Activated T-cell treated with anti-CD3 and anti-CD28 coated beads, Interleukin-2, amount 50 U/mL, for 72 hours (primary cell): ENCODE measurements around the gene UCK1. TPM values are rescaled to one million over a fixed set of nuclear protein-coding genes. Genes with fewer than 3 reads are reported as not detected.

Experiments
- ATAC-seq, 2 donors: fragments of 150-1000 bp; cut with Tn5 transposase; replicated peaks in 1 of 2; 2 replicates each; pipeline ENCODE4 v1.10.0; 2021; ENCODE audit warnings: moderate library complexity in 2 of 2, mild to moderate bottlenecking in 1 of 2
- DNase-seq, 2 donors: peaks; one replicate each; pipeline ENCODE4 v3.0.0; 2021 to 2022; ENCODE audit warnings: mixed read lengths in 1 of 2
- H3K27ac Mint-ChIP-seq: one replicate; pipeline ENCODE4 v1.8.0; 2022; ENCODE audit warnings: mild to moderate bottlenecking, moderate library complexity, mixed read lengths
- H3K27me3 Mint-ChIP-seq: one replicate; pipeline ENCODE4 v1.8.0; 2022; ENCODE audit warnings: low read depth, mixed read lengths
- H3K36me3 Mint-ChIP-seq, 2 donors: one replicate each; pipeline ENCODE4 v1.8.0; 2022; ENCODE audit warnings: mixed read lengths in 2 of 2, mild to moderate bottlenecking in 1 of 2; ENCODE audit not compliant: insufficient read depth in 2 of 2
- H3K4me1 Mint-ChIP-seq: one replicate; pipeline ENCODE4 v1.8.0; 2022; ENCODE audit warnings: low read depth, mixed read lengths
- H3K4me3 Mint-ChIP-seq, 2 donors: one replicate each; pipeline ENCODE4 v1.8.0; 2022; ENCODE audit warnings: mild to moderate bottlenecking in 2 of 2, mixed read lengths in 2 of 2, moderate library complexity in 2 of 2
- H3K9me3 Mint-ChIP-seq, 2 donors: one replicate each; pipeline ENCODE4 v1.8.0; 2022; ENCODE audit warnings: mixed read lengths in 2 of 2
- total RNA-seq, 2 donors: library from RNA; stranded (reverse); gene quantifications; one replicate each; pipeline ENCODE4 v1.2.3, GENCODE V29; 2022

UCK1 gene
- total RNA-seq, 2 donors from 2014 or later = 19.2 to 29.7 TPM

- Mint-ChIP-seq H3K27me3 (no peaks in the 10 kb centered on the region), H3K4me1 (no peaks in the 10 kb centered on the region), H3K27ac (no peak overlapping the region), H3K9me3 (no peaks in the 10 kb centered on the region), H3K36me3 (peaks cover 6 to 17% of the 10 kb centered on the region in 2 donors), H3K4me3 (no peak overlapping the region)
- no peak for DNase-seq
- ATAC-seq = no peak
Measured at GRCh38 chr9:131511416-131511815, 19.6 kb downstream of the UCK1 start.

GRCh38 chr9:131505012-131505411 lies 26.1 kb downstream of the UCK1 start:
- ATAC-seq = no peak
- Mint-ChIP-seq H3K4me1 (peaks cover 49% of the 10 kb centered on the region), H3K36me3 (peaks cover 14 to 15% of the 10 kb centered on the region in 2 donors), H3K4me3 (peak overlapping the region; percentile 23 to 54), H3K9me3 (no peaks in the 10 kb centered on the region), H3K27ac (no peak overlapping the region), H3K27me3 (no peaks in the 10 kb centered on the region)
- no peak for DNase-seq

- Mint-ChIP-seq H3K4me1 (peaks cover 61% of the 10 kb centered on the region), H3K27me3 (no peaks in the 10 kb centered on the region), H3K4me3 (peak overlapping the region; percentile 97 to 99), H3K9me3 (no peaks in the 10 kb centered on the region), H3K27ac (peak overlapping the region; percentile 92), H3K36me3 (peaks cover 8 to 15% of the 10 kb centered on the region in 2 donors)
- DNase-seq (peak; percentile 87 to 91), ATAC-seq (peak; percentile 62 to 67)
Measured at GRCh38 chr9:131503626-131504465, 27.2 kb downstream of the UCK1 start.

- DNase-seq (peak; percentile 91 to 94), ATAC-seq (peak; percentile 48 to 55)
- peak within 1 kb of the TSS; percentile 97 to 99 for H3K4me3 Mint-ChIP-seq
- no peaks in the 10 kb centered on the region for H3K9me3 Mint-ChIP-seq
- H3K27ac Mint-ChIP-seq = peak within 1 kb of the TSS; percentile 94
- H3K4me1 Mint-ChIP-seq = peaks cover 62% of the 10 kb centered on the region
- no peaks in the 10 kb centered on the region for H3K27me3 Mint-ChIP-seq
- peaks cover 8 to 15% of the 10 kb centered on the region in 2 donors for H3K36me3 Mint-ChIP-seq
Measured at GRCh38 chr9:131502781-131503625, 28.1 kb downstream of the UCK1 start, which contains the start of gene POMT1. Gene POMT1 (plus strand): TSS chr9:131502918. CDS start chr9:131504219, 1,301 bp downstream.

- ATAC-seq = peak; percentile 48 to 64
- Mint-ChIP-seq H3K27me3 (no peaks in the 10 kb centered on the region), H3K36me3 (peaks cover 8 to 14% of the 10 kb centered on the region in 2 donors), H3K9me3 (no peaks in the 10 kb centered on the region), H3K4me1 (peaks cover 62% of the 10 kb centered on the region), H3K4me3 (peak overlapping the region; percentile 91 to 99), H3K27ac (peak overlapping the region; percentile 94)
- DNase-seq = peak; percentile 74 to 87
Measured at GRCh38 chr9:131500939-131501541, 30.0 kb downstream of the UCK1 start.

GRCh38 chr9:131500377-131500776 lies 30.7 kb downstream of the UCK1 start:
- Mint-ChIP-seq H3K27ac (peak overlapping the region; percentile 94), H3K4me3 (peak overlapping the region; percentile 91 to 99), H3K4me1 (peaks cover 62% of the 10 kb centered on the region), H3K36me3 (peaks cover 8 to 14% of the 10 kb centered on the region in 2 donors), H3K27me3 (no peaks in the 10 kb centered on the region), H3K9me3 (no peaks in the 10 kb centered on the region)
- ATAC-seq (peak; percentile 67 to 71), DNase-seq (peak; percentile 85 to 89)

GRCh38 chr9:131499254-131499767 lies 31.8 kb downstream of the UCK1 start:
- Mint-ChIP-seq H3K27me3 (no peaks in the 10 kb centered on the region), H3K4me1 (peaks cover 55% of the 10 kb centered on the region), H3K27ac (peak overlapping the region; percentile 78), H3K4me3 (peak overlapping the region in 1 of 2 donors; percentile 58), H3K36me3 (peaks cover 9 to 11% of the 10 kb centered on the region in 2 donors), H3K9me3 (no peaks in the 10 kb centered on the region)
- no peak for DNase-seq
- no peak for ATAC-seq

- no peak for ATAC-seq
- DNase-seq = no peak
- no peaks in the 10 kb centered on the region for H3K9me3 Mint-ChIP-seq
- peaks cover 32% of the 10 kb centered on the region for H3K4me1 Mint-ChIP-seq
- no peaks in the 10 kb centered on the region for H3K27me3 Mint-ChIP-seq
- H3K36me3 Mint-ChIP-seq = peaks cover 2 to 14% of the 10 kb centered on the region in 2 donors
- H3K4me3 Mint-ChIP-seq = no peak overlapping the region
- H3K27ac Mint-ChIP-seq = no peak overlapping the region
Measured at GRCh38 chr9:131496844-131497405, 34.1 kb downstream of the UCK1 start.

- Mint-ChIP-seq H3K4me1 (peaks cover 20% of the 10 kb centered on the region), H3K9me3 (no peaks in the 10 kb centered on the region), H3K4me3 (no peak overlapping the region), H3K36me3 (peaks cover 0 to 19% of the 10 kb centered on the region in 2 donors), H3K27ac (no peak overlapping the region), H3K27me3 (no peaks in the 10 kb centered on the region)
- no peak for ATAC-seq
- DNase-seq = no peak
Measured at GRCh38 chr9:131495785-131496184, 35.3 kb downstream of the UCK1 start.

GRCh38 chr9:131494296-131494870 lies 36.7 kb downstream of the UCK1 start:
- Mint-ChIP-seq H3K4me1 (peaks cover 6% of the 10 kb centered on the region), H3K4me3 (no peak overlapping the region), H3K27ac (no peak overlapping the region), H3K36me3 (peaks cover 2 to 31% of the 10 kb centered on the region in 2 donors), H3K27me3 (no peaks in the 10 kb centered on the region), H3K9me3 (no peaks in the 10 kb centered on the region)
- no peak for DNase-seq
- ATAC-seq = no peak

GRCh38 chr9:131492070-131492469 lies 39.0 kb downstream of the UCK1 start:
- DNase-seq (no peak), ATAC-seq (no peak)
- no peaks in the 10 kb centered on the region for H3K9me3 Mint-ChIP-seq
- H3K27ac Mint-ChIP-seq = peak overlapping the region; percentile 2
- H3K4me1 Mint-ChIP-seq = no peaks in the 10 kb centered on the region
- no peaks in the 10 kb centered on the region for H3K27me3 Mint-ChIP-seq
- H3K36me3 Mint-ChIP-seq = peaks cover 12 to 49% of the 10 kb centered on the region in 2 donors
- H3K4me3 Mint-ChIP-seq = no peak overlapping the region
